K562 (cell line): Measurements from ENCODE around the gene TAF10. TPM values are rescaled to one million over a fixed set of nuclear protein-coding genes. Genes with fewer than 3 reads are reported as not detected.

Experiments
- ARNT ChIP-seq, 2 experiments: fragments of 450-650 bp; IDR thresholded peaks; 2 replicates each; pipeline ENCODE4 v1.6.1; 2016; ENCODE audit warnings: mild to moderate bottlenecking in 1 of 2
- EWSR1 ChIP-seq: fragments of 450-650 bp; IDR thresholded peaks from 2 replicates; pipeline ENCODE4 v1.6.1; 2018; ENCODE audit warnings: borderline replicate concordance, mild to moderate bottlenecking, low read depth, moderate library complexity; ENCODE audit not compliant: partially characterized antibody
- FOS ChIP-seq: IDR thresholded peaks from 3 replicates; pipeline ENCODE4 v1.6.1; 2011; ENCODE audit not compliant: insufficient read length; ENCODE audit errors: extremely low read depth
- FOXA3 ChIP-seq, 2 experiments: fragments of 450-650 bp in 1 of 2; sonication (generic) in 1 of 2; formaldehyde crosslinking; IDR thresholded peaks in 1 of 2; conservative IDR thresholded peaks in 1 of 2; 2 replicates each; pipeline versions ENCODE4 v1.4.0 to v1.8.0; 2020 to 2022; ENCODE audit warnings: mild to moderate bottlenecking in 2 of 2, missing genetic modification reagents in 1 of 2
- HNRNPK ChIP-seq: fragments of 200-400 bp; formaldehyde crosslinking; IDR thresholded peaks from one replicate; pipeline ENCODE4 v1.6.1; 2018; ENCODE audit warnings: mild to moderate bottlenecking, low read depth, low read length; ENCODE audit not compliant: poor library complexity, severe bottlenecking
- ID3 ChIP-seq, 2 experiments: fragments of 250-450 bp in 1 of 2; fragments of 450-650 bp in 1 of 2; sonication (Bioruptor Pico) in 1 of 2; IDR thresholded peaks; 2 replicates each; pipeline versions ENCODE4 v1.6.1 to v1.8.0; 2016 to 2021; ENCODE audit warnings: mild to moderate bottlenecking in 2 of 2, moderate library complexity in 2 of 2, missing compliant biosample characterization in 1 of 2, missing genetic modification characterization in 1 of 2
- JUND ChIP-seq, 2 experiments: IDR thresholded peaks; 2 replicates in 1 of 2; 3 replicates in 1 of 2; pipeline ENCODE4 v1.6.1; 2011; ENCODE audit warnings: borderline replicate concordance in 2 of 2, low read depth in 2 of 2, low read length in 2 of 2, improper control_type of control experiment in 1 of 2, missing biosample characterization in 1 of 2, missing genetic modification characterization in 1 of 2, missing genetic modification reagents in 1 of 2
- KLF13 ChIP-seq: fragments of 450-650 bp; IDR thresholded peaks from 2 replicates; pipeline ENCODE4 v1.6.1; 2016; ENCODE audit warnings: missing genetic modification characterization, low read depth, mild to moderate bottlenecking, missing compliant biosample characterization, moderate library complexity, borderline replicate concordance
- MEF2D ChIP-seq: conservative IDR thresholded peaks from 2 replicates; pipeline ENCODE4 v1.6.1; 2016; ENCODE audit warnings: low read depth, missing genetic modification characterization, missing compliant biosample characterization
- MEIS2 ChIP-seq: fragments of 450-650 bp; IDR thresholded peaks from 2 replicates; pipeline ENCODE4 v1.6.1; 2014; ENCODE audit warnings: mild to moderate bottlenecking; ENCODE audit not compliant: partially characterized antibody
- MLX ChIP-seq, 2 experiments: fragments of 450-650 bp in 1 of 2; sonication (generic) in 1 of 2; formaldehyde crosslinking; conservative IDR thresholded peaks; 2 replicates each; pipeline versions ENCODE4 v1.4.0 to v1.8.1; 2020 to 2022; ENCODE audit warnings: mild to moderate bottlenecking in 1 of 2, missing genetic modification reagents in 1 of 2
- MYNN ChIP-seq, 2 experiments: sonication (generic); formaldehyde crosslinking in 1 of 2; IDR thresholded peaks; 2 replicates each; pipeline versions ENCODE4 v1.5.0 to v1.6.1; 2016 to 2020; ENCODE audit warnings: antibody characterized with exemption in 1 of 2, missing genetic modification reagents in 1 of 2
- SOX6 ChIP-seq: fragments of 450-650 bp; IDR thresholded peaks from 2 replicates; pipeline ENCODE4 v1.6.1; 2014; ENCODE audit warnings: mild to moderate bottlenecking
- STAG1 ChIP-seq: sonication (generic); formaldehyde crosslinking; IDR thresholded peaks from 2 replicates; pipeline ENCODE4 v1.5.0; 2020; ENCODE audit warnings: missing genetic modification reagents, borderline replicate concordance
- TBL1XR1 ChIP-seq, 2 experiments: IDR thresholded peaks; 2 replicates each; pipeline ENCODE4 v1.6.1; 2012; ENCODE audit warnings: improper control_type of control experiment in 2 of 2, low read length in 2 of 2, mild to moderate bottlenecking in 1 of 2
- YY1 ChIP-seq, 3 experiments: IDR thresholded peaks; 2 replicates each; pipeline ENCODE4 v1.6.1; 2011; ENCODE audit warnings: low read length in 2 of 3, mild to moderate bottlenecking in 2 of 3, moderate library complexity in 2 of 3, borderline replicate concordance in 1 of 3, control low read depth in 1 of 3, low read depth in 1 of 3; ENCODE audit not compliant: insufficient read depth in 3 of 3, insufficient replicate concordance in 2 of 3, control insufficient read depth in 1 of 3, insufficient read length in 1 of 3; ENCODE audit errors: extremely low read depth in 1 of 3
- ZBTB11 ChIP-seq, 3 experiments: fragments of 200-800 bp in 1 of 3; fragments of 250-450 bp in 1 of 3; fragments of 450-650 bp in 1 of 3; sonication (Bioruptor Pico) in 1 of 3; sonication (Bioruptor generic) in 1 of 3; formaldehyde crosslinking in 1 of 3; IDR thresholded peaks; 2 replicates each; pipeline versions ENCODE4 v1.6.1 to v1.8.0; 2016 to 2022; ENCODE audit warnings: mild to moderate bottlenecking in 2 of 3, missing genetic modification characterization in 2 of 3, missing compliant biosample characterization in 1 of 3, moderate library complexity in 1 of 3
- ZEB2 ChIP-seq: fragments of 450-650 bp; IDR thresholded peaks from 2 replicates; pipeline ENCODE4 v1.6.1; 2016
- ZNF311 ChIP-seq: fragments of 250-450 bp; sonication (Bioruptor Pico); IDR thresholded peaks from 2 replicates; pipeline ENCODE4 v1.4.0; 2020; ENCODE audit warnings: mild to moderate bottlenecking, moderate library complexity
- polyA plus RNA-seq, 8 experiments: library from polyadenylated mRNA; depleted of rRNA in 4 of 8; stranded (reverse) in 5 of 8; unstranded in 3 of 8; fragments of >200 nt; fragmentation: Nextera tagmentation in 2 of 8; fragmentation: Illumina TruSeq in 1 of 8; extraction: Ambion mirVana in 2 of 8; extraction: Trizol in 1 of 8; gene quantifications; 2 replicates each; pipeline versions ENCODE4 v1.2.1 to v1.2.3, GENCODE V29; 2011 to 2014; ENCODE audit warnings: inconsistent platforms in 1 of 8, missing spikeins in 1 of 8
- total RNA-seq, 7 experiments: library from RNA; depleted of rRNA in 6 of 7; stranded (reverse); fragments of >200 nt in 6 of 7; fragmentation: Illumina TruSeq in 2 of 7; extraction: Trizol in 2 of 7; gene quantifications; 2 replicates each; pipeline versions ENCODE4 v1.2.1 to v1.2.3, GENCODE V29; 2011 to 2021; ENCODE audit warnings: low replicate concordance in 1 of 7

TAF10 gene
- total and polyA plus RNA-seq, 9 of the 15 experiments (the other 6 are each of a cell fraction or from before 2014, with no cell fraction given): 19.5 to 197 (median 121) TPM

GRCh38 chr11:6618117-6619003 is 6.3 kb upstream of the TAF10 start (continued):
- TF ChIP-seq FOS: peak; percentile 42
- no peak for TF ChIP-seq EWSR1
- TF ChIP-seq MLX (CRISPR knock-in tag; conservative IDR thresholded peaks at IDR 0.05): no peak
- peak; percentile 89 to 97 for TF ChIP-seq FOXA3 (CRISPR knock-in tag; conservative IDR thresholded peaks at IDR 0.05 in 1 of 2, IDR thresholded peaks at IDR 0.05 in 1 of 2)
- no peak for TF ChIP-seq STAG1
- TF ChIP-seq ARNT (IDR thresholded peaks at IDR 0.05): peak in 1 of 2 experiments; percentile 70; a peak in 2 of 4 replicates
- no peak for TF ChIP-seq ID3 (CRISPR knock-in tag; IDR thresholded peaks at IDR 0.05)
- no peak for TF ChIP-seq ID3 (tag; IDR thresholded peaks at IDR 0.05)
- peak; percentile 44 for TF ChIP-seq MEIS2
- TF ChIP-seq MYNN (IDR thresholded peaks at IDR 0.05): peak; percentile 86
- TF ChIP-seq MYNN (CRISPR knock-in tag; IDR thresholded peaks at IDR 0.05): no peak
- no peak for TF ChIP-seq HNRNPK
- no peak for TF ChIP-seq ZEB2
- no peak for TF ChIP-seq KLF13
- TF ChIP-seq TBL1XR1 (IDR thresholded peaks at IDR 0.05; ENCODE audit: low read length in 2 of 2): 0 out of 4 replicates have a peak, but pooled peaks of 1 of the 2 experiments have one; percentile 15
- peak in 1 of 3 experiments; percentile 18 for TF ChIP-seq YY1 (IDR thresholded peaks at IDR 0.05; ENCODE audit: borderline replicate concordance in 1 of 3, control insufficient read depth in 1 of 3, extremely low read depth in 1 of 3, insufficient read depth in 3 of 3, insufficient read length in 1 of 3, insufficient replicate concordance in 2 of 3, low read depth in 1 of 3, low read length in 2 of 3)
- TF ChIP-seq ZNF311: no peak
- peak in 2 of 3 experiments; percentile 52 to 82; a peak in 3 of 6 replicates for TF ChIP-seq ZBTB11 (CRISPR knock-in tag; IDR thresholded peaks at IDR 0.05)
- peak; percentile 35 for TF ChIP-seq SOX6
- no peak for TF ChIP-seq MEF2D
- TF ChIP-seq JUND (IDR thresholded peaks at IDR 0.05; ENCODE audit: borderline replicate concordance, low read depth, low read length): peak; percentile 93
- TF ChIP-seq JUND (tag; IDR thresholded peaks at IDR 0.05; ENCODE audit: borderline replicate concordance, low read depth, low read length): peak; percentile 93; the same call in 2 of the 3 replicates
